ENCODE measurements around the gene ANKRD9.

The ANKRD9 gene

GRCh38 chr14:102508774-102509745, 516 bp downstream of the ANKRD9 start:
- TF ChIP-seq CTCF (IDR thresholded peaks at IDR 0.05; ENCODE audit: low read length, missing control alignments) = no peak
- DNase-seq (ENCODE audit: low read depth) = peak; percentile 53
- H3K4me3 ChIP-seq (replicated peaks; ENCODE audit: low read depth, low read length) = peak overlapping the region; percentile 57

- peak overlapping the region; percentile 57 for H3K4me3 ChIP-seq (replicated peaks; ENCODE audit: low read depth, low read length)
- DNase-seq (ENCODE audit: low read depth) = no peak
- no peak for TF ChIP-seq CTCF (IDR thresholded peaks at IDR 0.05; ENCODE audit: low read length, missing control alignments)
These were observed 1.2 kb downstream of the ANKRD9 start for GRCh38 chr14:102508410-102508773.

GRCh38 chr14:102507857-102508312, 1.7 kb downstream of the ANKRD9 start:
- no peak for DNase-seq (ENCODE audit: low read depth)
- no peak overlapping the region for H3K4me3 ChIP-seq (replicated peaks; ENCODE audit: low read depth, low read length)
- peak; percentile 10 for TF ChIP-seq CTCF (IDR thresholded peaks at IDR 0.05; ENCODE audit: low read length, missing control alignments)

GRCh38 chr14:102507081-102507856, 2.3 kb downstream of the ANKRD9 start:
- no peak overlapping the region for H3K4me3 ChIP-seq (replicated peaks; ENCODE audit: low read depth, low read length)
- TF ChIP-seq CTCF (IDR thresholded peaks at IDR 0.05; ENCODE audit: low read length, missing control alignments) = no peak
- no peak for DNase-seq (ENCODE audit: low read depth)

- TF ChIP-seq CTCF (IDR thresholded peaks at IDR 0.05; ENCODE audit: low read length, missing control alignments) = no peak
- H3K4me3 ChIP-seq (replicated peaks; ENCODE audit: low read depth, low read length) = no peak overlapping the region
- DNase-seq (ENCODE audit: low read depth) = no peak
These were observed 3.0 kb downstream of the ANKRD9 start for GRCh38 chr14:102506626-102506925.

- no peak for DNase-seq (ENCODE audit: low read depth)
- no peak for TF ChIP-seq CTCF (IDR thresholded peaks at IDR 0.05; ENCODE audit: low read length, missing control alignments)
- H3K4me3 ChIP-seq (replicated peaks; ENCODE audit: low read depth, low read length) = no peak overlapping the region
These were observed 3.6 kb downstream of the ANKRD9 start for GRCh38 chr14:102505775-102506625.
